HL-60/S4 treated with retinoic acid at 250 ng/mL for 4 days and 3 days (cell line): ENCODE results near the gene PFN1.

Source experiments
- in situ Hi-C: fragments of 300-500 bp; cut with MboI; formaldehyde crosslinking; loops from 2 replicates; pipeline ENCODE4 v1.7.0; 2022; ENCODE audit warnings: low sequenced_read_pairs

PFN1 gene

DNA sequence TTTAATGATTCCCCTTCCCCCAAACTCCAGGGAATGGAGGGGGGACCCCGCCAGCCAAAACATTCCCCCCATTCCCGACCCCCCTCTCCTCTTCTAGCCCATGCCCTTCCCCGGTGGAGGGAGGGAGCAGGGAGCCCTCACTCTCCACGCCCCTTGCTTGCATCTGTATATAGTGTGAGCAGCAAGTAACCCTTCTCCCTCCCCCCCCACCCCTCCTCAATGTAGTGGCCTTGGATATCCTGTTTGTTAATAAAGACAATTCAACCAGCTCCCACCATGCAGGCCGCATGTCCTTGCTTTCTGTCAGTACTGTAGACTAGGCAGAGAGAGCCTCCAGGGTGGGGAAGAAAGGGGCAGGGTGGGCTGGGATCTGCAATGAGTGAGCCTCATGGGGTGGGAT, 50.5 kb downstream of the PFN1 start:
- in situ Hi-C loops, result loop anchor here (25.0 kb wide), 1 partner anchor 335 kb away; the partner anchor contains the start of genes GGT6 and MYBBP1A

DNA sequence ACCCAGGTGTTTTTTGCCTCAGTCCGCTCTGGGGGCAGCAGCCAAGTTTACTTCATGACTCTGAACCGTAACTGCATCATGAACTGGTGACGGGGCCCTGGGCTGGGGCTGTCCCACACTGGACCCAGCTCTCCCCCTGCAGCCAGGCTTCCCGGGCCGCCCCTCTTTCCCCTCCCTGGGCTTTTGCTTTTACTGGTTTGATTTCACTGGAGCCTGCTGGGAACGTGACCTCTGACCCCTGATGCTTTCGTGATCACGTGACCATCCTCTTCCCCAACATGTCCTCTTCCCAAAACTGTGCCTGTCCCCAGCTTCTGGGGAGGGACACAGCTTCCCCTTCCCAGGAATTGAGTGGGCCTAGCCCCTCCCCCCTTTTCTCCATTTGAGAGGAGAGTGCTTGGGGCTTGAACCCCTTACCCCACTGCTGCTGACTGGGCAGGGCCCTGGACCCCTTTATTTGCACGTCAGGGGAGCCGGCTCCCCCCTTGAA, 51.1 kb downstream of the PFN1 start:
- in situ Hi-C loops, result loop anchor here (25.0 kb wide), 1 partner anchor 335 kb away; the partner anchor contains the start of genes GGT6 and MYBBP1A

DNA sequence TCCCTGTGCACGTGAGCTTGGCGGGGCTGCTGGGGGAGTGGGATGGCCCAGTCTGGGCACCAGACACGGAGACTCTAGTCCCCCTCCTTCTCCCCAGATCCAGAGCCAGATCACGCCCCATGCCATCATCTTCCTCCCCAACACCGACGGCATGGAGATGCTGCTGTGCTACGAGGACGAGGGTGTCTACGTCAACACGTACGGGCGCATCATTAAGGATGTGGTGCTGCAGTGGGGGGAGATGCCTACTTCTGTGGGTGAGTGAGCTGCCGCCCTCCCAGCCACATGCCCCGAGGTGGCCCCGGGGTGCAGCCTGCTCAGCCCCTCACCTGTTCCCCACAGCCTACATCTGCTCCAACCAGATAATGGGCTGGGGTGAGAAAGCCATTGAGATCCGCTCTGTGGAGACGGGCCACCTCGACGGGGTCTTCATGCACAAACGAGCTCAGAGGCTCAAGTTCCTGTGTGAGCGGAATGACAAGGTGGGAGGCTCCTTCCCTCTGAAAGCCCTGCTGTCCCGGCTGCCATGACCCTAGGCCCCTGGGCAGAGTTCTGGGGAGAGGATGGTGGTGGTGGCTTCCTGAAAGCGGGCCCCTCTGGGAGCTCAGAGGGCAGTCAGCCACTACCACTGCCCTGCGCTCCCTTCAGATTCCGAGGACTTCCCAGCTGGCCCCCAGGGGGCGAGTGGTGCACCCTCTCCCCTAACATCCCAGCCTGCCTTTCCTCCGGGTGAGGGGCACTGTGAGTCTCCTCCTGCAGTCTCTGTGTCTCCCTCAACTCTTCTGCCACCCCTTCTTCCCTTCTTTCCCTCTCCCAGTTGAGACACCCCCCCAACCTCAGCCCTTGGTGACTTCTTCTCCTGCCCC, 51.8 kb downstream of the PFN1 start:
- in situ Hi-C loops, result loop anchor here (25.0 kb wide), 1 partner anchor 334 kb away; the partner anchor contains the start of genes GGT6 and MYBBP1A

DNA sequence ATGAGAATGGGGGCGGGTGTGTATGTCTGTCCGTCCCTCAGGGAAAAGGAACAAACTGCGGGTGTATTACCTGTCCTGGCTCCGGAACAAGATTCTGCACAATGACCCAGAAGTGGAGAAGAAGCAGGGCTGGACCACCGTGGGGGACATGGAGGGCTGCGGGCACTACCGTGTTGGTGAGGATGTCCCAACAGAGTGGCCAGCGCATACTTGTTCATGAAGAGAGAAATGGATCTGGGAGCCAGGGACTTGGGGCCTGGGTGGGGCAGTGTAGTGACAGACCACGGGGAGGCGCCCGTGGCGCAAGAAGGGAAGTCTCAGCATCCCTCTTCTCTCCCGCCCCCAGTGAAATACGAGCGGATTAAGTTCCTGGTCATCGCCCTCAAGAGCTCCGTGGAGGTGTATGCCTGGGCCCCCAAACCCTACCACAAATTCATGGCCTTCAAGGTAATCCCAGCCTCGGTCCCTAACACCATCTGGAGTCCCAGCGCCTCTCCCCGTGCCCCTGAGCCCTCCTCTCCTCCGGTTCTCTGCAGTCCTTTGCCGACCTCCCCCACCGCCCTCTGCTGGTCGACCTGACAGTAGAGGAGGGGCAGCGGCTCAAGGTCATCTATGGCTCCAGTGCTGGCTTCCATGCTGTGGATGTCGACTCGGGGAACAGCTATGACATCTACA, 52.5 kb downstream of the PFN1 start:
- in situ Hi-C loops, result loop anchor here (25.0 kb wide), 1 partner anchor 333 kb away; the partner anchor contains the start of genes GGT6 and MYBBP1A
